ENCODE data around the gene SDK1.
"Not testable (repeated sequence)": the region's sequence is repeated elsewhere in the genome, so short reads cannot be mapped to it uniquely, and the experiment has no call there.

Gene SDK1

GRCh38 chr7:3683546-3684539 is 382.8 kb downstream of the SDK1 start:
- DNase-seq: no peak

GRCh38 chr7:3688071-3688470 is 387.0 kb downstream of the SDK1 start:
- DNase-seq: no peak

GRCh38 chr7:3688842-3689241 is 387.8 kb downstream of the SDK1 start:
- no peak for DNase-seq

- no peak for DNase-seq
Observed at GRCh38 chr7:3691478-3692158, 390.6 kb downstream of the SDK1 start.

- no peak for DNase-seq
Observed at GRCh38 chr7:3695602-3696001, 394.6 kb downstream of the SDK1 start.

- no peak for DNase-seq
Observed at GRCh38 chr7:3696113-3696512, 395.1 kb downstream of the SDK1 start.

- DNase-seq: no peak
Observed at GRCh38 chr7:3697472-3697871, 396.4 kb downstream of the SDK1 start.

- DNase-seq: no peak
Observed at GRCh38 chr7:3705258-3705657, 404.2 kb downstream of the SDK1 start.

GRCh38 chr7:3706091-3706490 is 405.0 kb downstream of the SDK1 start:
- DNase-seq: not testable (repeated sequence)

- DNase-seq: no peak
Observed at GRCh38 chr7:3710122-3710521, 409.1 kb downstream of the SDK1 start.

- no peak for DNase-seq
Observed at GRCh38 chr7:3710531-3710930, 409.5 kb downstream of the SDK1 start.

GRCh38 chr7:3712841-3713240 is 411.8 kb downstream of the SDK1 start:
- no peak for DNase-seq

- DNase-seq: no peak
Observed at GRCh38 chr7:3721422-3721821, 420.4 kb downstream of the SDK1 start.

GRCh38 chr7:3722396-3722922 is 421.4 kb downstream of the SDK1 start:
- peak; percentile 10 for DNase-seq

GRCh38 chr7:3725155-3726059 is 424.4 kb downstream of the SDK1 start:
- no peak for DNase-seq

- no peak for DNase-seq
Observed at GRCh38 chr7:3730276-3730675, 429.2 kb downstream of the SDK1 start.

GRCh38 chr7:3732395-3733005 is 431.4 kb downstream of the SDK1 start:
- DNase-seq: no peak

GRCh38 chr7:3733541-3734140 is 432.6 kb downstream of the SDK1 start:
- no peak for DNase-seq

- DNase-seq: no peak
Observed at GRCh38 chr7:3738964-3739363, 437.9 kb downstream of the SDK1 start.

GRCh38 chr7:3739983-3740382 is 438.9 kb downstream of the SDK1 start:
- no peak for DNase-seq

- no peak for DNase-seq
Observed at GRCh38 chr7:3747467-3747866, 446.4 kb downstream of the SDK1 start.

GRCh38 chr7:3748389-3748788 is 447.3 kb downstream of the SDK1 start:
- no peak for DNase-seq
